GM18505 (cell line): ENCODE measurements around the gene TMEM25.
A peak's percentile ranks its signal among the peaks of the same experiment; 100 is the strongest.
"Not testable (repeated sequence)": the region's sequence is repeated elsewhere in the genome, so short reads cannot be mapped to it uniquely, and the experiment has no call there.

Experiments
- ATAC-seq: cut with Tn5 transposase; IDR thresholded peaks from one replicate; pipeline ENCODE4 v1.9.1; 2021; ENCODE audit not compliant: unreplicated experiment
- POLR2A ChIP-seq: IDR thresholded peaks from 4 replicates; pipeline ENCODE4 v1.6.1; 2011; ENCODE audit warnings: borderline replicate concordance; ENCODE audit not compliant: insufficient read depth, insufficient read length; ENCODE audit errors: extremely low read depth

The TMEM25 gene

DNA sequence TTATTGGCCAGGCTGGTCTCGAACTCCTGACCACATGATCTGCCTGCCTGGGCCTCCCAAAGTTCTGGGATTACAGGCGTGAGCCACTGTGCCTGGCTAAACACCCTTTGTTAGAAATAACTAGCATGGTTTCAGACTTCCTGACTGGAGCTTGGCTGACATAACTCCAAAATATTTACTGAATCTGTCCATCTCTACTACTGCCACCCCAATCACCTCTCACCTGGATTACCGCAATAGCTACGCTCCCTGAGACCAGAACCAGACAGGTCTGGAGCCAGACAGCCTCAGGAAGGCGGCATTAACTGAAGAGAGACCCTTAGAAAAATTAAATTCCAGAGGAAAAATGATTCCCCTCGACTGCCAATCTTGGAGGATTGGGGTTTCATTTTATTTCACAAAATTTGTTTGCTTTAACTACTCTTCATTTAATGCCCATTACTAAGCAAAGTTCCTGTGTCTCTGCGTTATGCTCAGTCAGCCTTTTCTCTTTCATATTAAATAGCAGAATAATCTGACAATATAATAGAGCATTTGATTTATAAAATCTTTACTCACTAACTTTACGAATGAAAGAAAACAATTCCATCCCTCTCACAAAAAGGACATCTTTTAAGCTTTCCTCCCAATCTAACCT, 13.1 kb downstream of the TMEM25 start:
- no peak for TF ChIP-seq POLR2A
- ATAC-seq, result no peak

DNA sequence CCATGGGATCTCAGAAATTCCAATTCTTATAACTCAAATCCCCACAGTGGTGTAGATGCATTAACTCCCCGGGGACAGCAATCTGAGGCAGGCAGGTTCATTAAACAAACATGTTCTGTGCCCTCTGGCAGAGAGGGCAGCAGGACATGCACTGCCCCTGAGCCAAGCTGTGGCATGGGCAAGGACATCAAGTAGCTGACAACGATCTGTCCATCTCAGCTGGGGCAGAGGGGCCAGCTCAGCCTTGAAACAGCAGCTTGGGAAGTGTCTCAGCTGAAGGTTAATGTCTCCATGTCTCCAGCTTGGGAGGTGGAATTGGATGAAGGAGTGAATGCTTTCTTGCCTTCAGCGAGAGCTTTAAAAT, 13.6 kb downstream of the TMEM25 start:
- ATAC-seq, result no peak
- TF ChIP-seq POLR2A, result no peak

DNA sequence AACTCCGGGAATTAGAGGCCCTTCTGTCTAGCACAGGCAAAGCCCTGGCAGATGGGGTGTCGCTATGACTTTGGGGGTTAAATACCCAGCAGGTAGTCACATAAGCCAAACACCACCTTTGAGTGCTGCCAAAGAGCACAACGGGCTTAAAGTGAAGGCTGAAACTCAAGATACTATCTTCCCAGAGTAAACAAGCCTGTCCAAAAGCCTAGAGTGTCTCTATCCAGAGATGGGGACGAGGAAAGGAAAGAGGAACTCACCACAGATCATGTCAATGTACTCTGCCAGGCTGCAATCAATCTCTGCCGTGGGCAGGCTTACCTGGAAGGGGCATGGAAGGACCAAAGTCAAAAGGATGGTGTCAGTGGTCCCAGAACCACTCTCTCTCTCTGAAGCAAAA, 14.5 kb downstream of the TMEM25 start:
- TF ChIP-seq POLR2A, result no peak
- no peak for ATAC-seq

DNA sequence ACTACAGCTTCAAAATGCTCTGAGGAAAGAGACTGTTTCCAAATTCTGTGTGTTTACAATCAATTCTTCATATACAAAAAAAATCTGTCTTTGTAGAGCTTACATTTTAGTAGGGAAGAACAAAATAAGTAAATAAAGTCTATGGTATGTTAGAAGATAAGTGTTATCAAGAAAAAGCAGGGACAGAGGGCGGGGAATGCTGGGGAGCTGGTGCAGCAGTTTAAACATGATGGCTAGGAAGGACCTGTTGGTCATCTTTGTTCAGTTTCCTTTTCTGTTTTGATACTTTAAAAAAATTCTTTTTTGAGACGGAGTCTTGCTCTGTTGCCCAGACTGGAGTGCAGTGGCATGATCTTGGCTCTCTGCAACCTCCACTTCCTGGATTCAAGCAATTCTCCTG, 16.1 kb downstream of the TMEM25 start:
- TF ChIP-seq POLR2A, result no peak
- no peak for ATAC-seq

DNA sequence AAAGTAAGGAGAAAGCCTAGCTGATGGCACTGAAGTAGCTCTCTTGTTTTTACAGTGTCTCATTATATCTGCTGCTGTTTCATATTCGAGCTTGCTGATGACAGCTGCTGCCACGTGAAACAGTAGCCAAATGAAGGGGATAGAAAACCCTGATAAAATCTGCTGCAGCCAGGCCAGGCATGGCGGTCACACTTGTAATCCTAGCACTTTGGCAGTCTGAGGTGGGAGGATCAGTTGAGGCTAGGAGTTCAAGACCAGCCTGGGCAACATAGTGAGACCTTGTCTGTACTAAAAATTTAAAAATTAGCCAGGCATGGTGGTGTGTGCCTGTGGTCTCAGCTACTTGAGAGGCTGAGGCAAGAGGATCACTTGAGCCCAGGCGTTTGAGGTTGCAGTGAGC, 21.3 kb downstream of the TMEM25 start:
- ATAC-seq, result no peak
- TF ChIP-seq POLR2A, result no peak

DNA sequence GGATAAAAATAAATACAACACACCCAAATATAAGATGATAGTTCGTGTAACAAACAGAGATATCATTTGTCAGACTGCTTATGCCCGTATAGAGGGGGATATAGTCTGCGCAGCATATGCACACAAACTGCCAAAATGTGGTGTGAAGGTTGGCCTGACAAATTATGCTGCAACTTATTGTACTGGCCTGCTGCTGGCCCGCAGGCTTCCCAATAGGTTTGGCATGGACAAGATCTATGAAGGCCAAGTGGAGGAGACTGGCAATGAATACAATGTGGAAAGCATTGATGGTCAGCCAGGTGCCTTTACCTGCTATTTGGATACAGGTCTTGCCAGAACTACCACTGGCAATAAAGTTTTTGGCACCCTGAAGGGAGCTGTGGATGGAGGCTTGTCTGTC, 29.8 kb downstream of the TMEM25 start:
- ATAC-seq, result no peak
- no peak for TF ChIP-seq POLR2A

DNA sequence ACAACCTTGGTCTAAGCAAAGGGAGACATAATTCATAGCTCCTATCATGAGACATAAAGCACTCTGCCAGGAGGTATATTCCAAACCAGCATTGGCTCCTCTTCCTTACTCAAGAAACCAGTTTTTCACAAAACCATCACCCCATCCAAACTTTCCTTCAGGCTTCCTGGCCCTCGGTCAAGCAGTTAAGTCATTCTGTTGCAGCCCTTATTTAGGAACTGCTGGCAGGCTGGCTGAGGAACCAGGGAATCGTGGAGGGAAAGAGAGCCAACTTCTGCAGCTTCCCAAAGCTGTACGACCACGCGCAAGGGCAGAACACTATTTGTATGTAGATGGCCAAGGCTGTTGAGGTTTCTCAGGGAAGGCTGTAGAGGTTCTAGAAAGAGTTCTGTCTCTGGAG, 34.1 kb downstream of the TMEM25 start:
- no peak for ATAC-seq
- TF ChIP-seq POLR2A, result no peak

DNA sequence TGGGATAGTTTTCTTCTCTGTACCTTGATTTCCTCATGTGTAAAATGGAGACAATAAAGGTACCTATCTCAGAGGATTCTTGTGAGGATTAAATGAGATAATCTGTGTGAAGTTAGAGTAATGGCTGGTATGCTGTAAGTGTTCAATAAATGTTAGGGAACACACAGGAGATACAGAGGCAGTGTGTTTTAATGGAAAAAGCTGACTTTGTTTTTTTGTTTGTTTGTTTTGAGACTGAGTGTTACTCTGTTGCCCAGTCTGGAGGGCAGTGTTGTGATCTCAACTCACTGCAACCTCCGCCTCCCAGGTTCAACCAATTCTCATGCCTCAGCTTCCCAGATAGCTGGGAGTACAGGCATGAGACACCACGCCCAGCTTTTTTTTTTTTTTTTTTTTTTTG, 38.7 kb downstream of the TMEM25 start:
- TF ChIP-seq POLR2A, result no peak
- no peak for ATAC-seq

DNA sequence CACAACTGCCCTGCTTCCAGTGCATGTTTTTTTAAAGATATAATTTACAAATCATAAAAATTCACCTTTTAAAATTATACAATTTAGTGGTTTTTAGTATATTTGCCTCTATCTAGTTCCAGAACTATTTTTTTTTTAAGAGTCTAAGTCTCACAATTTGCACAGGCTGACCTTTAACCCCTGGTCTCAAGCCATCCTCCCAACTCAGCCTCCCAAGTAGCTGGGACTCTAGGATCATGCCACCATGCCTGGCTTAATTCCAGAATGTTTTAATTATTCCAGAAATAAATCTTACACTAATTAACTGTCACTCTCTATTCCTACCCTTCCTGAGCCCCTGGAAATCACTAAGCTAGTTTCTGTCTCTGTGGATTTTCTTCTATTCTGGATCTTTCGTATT, 39.8 kb downstream of the TMEM25 start:
- TF ChIP-seq POLR2A, result no peak
- ATAC-seq, result no peak

DNA sequence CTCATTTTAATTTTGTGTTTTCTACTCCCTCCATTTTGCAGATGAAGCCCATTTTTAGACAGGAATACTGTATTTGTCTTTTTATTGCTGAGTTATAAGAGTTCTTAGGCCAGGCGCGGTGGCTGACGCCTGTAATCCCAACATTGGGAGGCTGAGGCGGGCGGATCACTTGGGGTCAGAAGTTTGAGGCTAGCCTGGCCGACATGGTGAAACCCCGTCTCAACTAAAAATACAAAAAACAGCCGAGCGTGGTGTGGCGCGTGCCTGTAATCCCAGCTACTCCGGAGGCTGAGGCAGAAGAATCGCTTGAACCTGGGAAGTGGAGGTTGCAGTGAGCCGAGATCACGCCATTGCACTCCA, 40.7 kb downstream of the TMEM25 start:
- ATAC-seq, result not testable (repeated sequence)

DNA sequence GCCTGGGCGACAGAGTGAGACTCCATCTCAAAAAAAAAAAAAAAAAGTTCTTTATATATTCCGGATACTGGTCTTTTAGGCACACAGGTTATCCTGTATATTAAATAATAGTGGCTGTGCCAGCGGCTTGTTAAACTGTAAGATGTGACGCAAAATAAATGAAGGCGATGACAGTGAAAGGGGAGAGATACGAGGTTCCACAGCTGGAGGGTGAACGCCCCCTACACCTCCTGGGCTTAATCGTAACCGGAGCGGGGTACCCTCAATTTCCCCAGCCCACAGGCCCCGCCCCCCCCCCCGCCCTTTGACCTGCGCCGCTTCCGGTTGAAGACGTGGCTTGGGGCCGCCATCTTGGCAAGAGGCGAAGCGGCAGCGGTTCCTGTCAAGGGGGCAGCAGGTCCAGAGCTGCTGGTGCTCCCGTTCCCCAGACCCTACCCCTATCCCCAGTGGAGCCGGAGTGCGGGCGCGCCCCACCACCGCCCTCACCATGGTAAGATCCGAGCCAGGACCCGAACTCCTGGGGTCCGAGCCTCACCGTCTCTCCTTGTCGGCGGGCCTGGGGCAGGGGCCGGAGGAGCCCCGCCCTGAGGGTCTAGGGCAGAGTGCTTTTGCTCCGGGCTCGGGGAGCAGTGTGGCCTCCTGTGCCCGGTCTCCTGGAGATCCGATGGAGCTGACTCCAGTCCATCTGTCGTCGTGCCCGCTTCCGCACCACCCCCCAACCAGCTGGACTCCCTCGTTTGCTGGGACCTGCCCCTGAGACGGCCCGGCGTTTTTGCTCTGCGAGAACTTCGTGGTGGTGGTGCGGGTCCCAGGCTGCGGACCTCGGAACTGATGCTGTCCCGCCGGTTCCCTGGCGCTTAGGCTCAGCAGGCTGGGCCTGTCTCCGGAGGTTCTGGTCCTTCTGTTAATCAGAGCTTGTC, 41.3 kb downstream of the TMEM25 start, which contains the start of gene ARCN1:
Gene ARCN1, plus strand, starts transcription at position 349 of the 920 bp plus-strand sequence. Its CDS starts 139 bp downstream, at position 488.
- TF ChIP-seq POLR2A, result peak; percentile 90
- ATAC-seq, result peak; percentile 64

DNA sequence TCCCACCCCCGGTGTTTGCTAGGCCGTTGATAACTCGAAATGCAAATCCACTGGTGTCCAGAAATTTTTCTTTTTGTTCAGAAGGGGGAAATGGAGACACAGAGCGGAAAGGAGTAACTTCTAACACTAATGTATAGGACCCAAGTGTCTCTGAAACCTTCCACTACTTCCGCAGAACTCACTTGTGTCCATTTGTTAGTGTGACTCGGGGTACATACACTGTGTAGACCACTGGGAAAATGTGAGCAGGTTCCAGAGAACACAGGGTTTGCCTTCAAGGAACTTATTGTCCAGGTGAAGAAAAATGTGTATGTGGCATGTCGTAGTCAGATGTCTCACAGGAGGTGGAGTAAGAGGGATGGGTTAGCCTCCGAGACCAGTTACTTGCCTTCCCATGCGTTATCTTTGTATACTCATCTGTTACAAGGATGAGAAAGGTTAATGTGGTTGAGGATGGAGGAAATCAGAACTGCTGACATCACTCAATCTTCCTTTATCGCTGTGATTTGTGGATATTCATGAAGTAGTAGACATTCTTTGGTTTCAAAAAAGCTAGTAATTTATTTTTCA, 42.1 kb downstream of the TMEM25 start:
- peak; percentile 9 for ATAC-seq

DNA sequence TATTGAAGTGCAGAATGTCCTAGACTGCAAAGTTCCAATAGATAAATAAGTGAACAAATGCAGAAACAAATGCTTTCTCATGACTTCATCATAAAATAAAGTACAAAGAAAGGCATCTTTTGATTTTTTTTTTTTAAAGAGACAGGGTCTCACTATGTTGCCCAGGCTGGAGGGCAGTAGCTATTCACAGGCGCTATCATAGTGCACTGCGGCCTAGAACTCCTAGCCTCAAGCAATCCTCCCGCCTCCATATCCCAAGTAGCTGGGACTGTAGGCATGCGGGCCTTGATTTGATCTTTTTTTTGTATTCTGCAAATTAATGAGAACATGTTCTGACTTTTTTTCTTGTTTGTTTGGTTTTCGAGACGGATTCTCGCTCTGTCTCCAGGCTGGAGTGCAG, 43.6 kb downstream of the TMEM25 start:
- no peak for ATAC-seq

More for the DNA sequence above, 42.1 kb downstream of the TMEM25 start:
- TF ChIP-seq POLR2A, result no peak

DNA sequence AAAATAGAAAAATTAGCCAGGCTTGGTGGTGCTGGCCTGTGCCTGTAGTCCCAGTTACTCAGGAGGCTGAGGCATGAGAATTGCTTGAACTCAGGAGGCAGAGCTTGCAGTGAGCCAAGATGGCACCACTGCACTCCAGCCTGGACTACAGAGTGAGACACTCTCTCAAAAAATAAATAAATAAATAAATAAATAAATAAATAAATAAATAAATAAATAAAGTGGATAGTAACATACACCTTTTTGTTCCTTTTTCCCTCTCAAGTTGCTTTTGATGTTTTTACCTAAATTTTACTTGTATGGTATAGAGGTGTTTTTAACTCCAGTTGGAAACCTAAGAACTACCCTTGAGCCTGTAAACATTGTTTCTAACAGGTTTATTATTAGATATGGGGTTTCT, 47.0 kb downstream of the TMEM25 start:
- ATAC-seq, result not testable (repeated sequence)

More for the DNA sequence above, 43.6 kb downstream of the TMEM25 start:
- no peak for TF ChIP-seq POLR2A

DNA sequence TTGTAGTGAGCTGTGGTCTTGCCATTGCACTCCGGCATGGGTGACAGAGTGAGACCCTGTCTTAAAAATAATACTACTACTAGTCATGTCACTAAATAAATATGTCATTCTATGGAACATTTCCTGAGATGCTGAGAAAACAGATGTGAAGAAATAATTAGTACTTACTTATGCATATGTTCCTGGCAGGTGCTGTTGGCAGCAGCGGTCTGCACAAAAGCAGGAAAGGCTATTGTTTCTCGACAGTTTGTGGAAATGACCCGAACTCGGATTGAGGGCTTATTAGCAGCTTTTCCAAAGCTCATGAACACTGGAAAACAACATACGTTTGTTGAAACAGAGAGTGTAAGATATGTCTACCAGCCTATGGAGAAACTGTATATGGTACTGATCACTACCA, 50.1 kb downstream of the TMEM25 start:
- no peak for ATAC-seq
- TF ChIP-seq POLR2A, result no peak
